ENCODE data around the gene SELENBP1.

- no peak for TF ChIP-seq CTCF (IDR thresholded peaks at IDR 0.05; ENCODE audit: low read depth, low read length, poor library complexity, severe bottlenecking)
- no peak for TF ChIP-seq EZH2phosphoT487 (IDR thresholded peaks at IDR 0.05; ENCODE audit: borderline replicate concordance, low read length)
Measured at GRCh38 chr1:151386002-151386401, 13.5 kb upstream of the SELENBP1 start.

Data from DOHH2 (cell line).